Lower leg skin (tissue), 3 donors: Measurements from ENCODE around the gene HPGD.

Experiments used
- POLR2A ChIP-seq, 2 donors: fragments of 450-650 bp; IDR thresholded peaks; one replicate each; pipeline ENCODE4 v1.6.1; 2016 to 2017; ENCODE audit warnings: antibody characterized with exemption in 2 of 2, mild to moderate bottlenecking in 1 of 2, moderate library complexity in 1 of 2
- TF ChIP-seq, protein P1 (sequence below), 3 donors: fragments of 450-650 bp; IDR thresholded peaks; one replicate each; pipeline ENCODE4 v1.5.1; 2016; ENCODE audit warnings: antibody characterized with exemption in 3 of 3, mild to moderate bottlenecking in 3 of 3, moderate library complexity in 2 of 3

GRCh38 chr4:174534461-174534860 lies 12.2 kb upstream of the HPGD start:
- no peak for TF ChIP-seq POLR2A (IDR thresholded peaks at IDR 0.05)
- TF ChIP-seq, protein P1, sequence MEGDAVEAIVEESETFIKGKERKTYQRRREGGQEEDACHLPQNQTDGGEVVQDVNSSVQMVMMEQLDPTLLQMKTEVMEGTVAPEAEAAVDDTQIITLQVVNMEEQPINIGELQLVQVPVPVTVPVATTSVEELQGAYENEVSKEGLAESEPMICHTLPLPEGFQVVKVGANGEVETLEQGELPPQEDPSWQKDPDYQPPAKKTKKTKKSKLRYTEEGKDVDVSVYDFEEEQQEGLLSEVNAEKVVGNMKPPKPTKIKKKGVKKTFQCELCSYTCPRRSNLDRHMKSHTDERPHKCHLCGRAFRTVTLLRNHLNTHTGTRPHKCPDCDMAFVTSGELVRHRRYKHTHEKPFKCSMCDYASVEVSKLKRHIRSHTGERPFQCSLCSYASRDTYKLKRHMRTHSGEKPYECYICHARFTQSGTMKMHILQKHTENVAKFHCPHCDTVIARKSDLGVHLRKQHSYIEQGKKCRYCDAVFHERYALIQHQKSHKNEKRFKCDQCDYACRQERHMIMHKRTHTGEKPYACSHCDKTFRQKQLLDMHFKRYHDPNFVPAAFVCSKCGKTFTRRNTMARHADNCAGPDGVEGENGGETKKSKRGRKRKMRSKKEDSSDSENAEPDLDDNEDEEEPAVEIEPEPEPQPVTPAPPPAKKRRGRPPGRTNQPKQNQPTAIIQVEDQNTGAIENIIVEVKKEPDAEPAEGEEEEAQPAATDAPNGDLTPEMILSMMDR (IDR thresholded peaks at IDR 0.05), result no peak
